D721Med (cell line): ENCODE measurements around the gene TBC1D23.

Source experiments
- DNase-seq: peaks from one replicate; pipeline ENCODE4 v3.0.0; 2011; ENCODE audit warnings: low spot score; ENCODE audit not compliant: insufficient read length
- FAIRE-seq: peaks from 2 replicates; lab custom pipeline; 2011; peaks lifted over from hg19 to GRCh38; lab: Jason Lieb, UNC
- CTCF ChIP-seq: IDR thresholded peaks from 2 replicates; pipeline ENCODE4 v1.5.1; 2012; ENCODE audit warnings: mild to moderate bottlenecking, control low read depth; ENCODE audit not compliant: insufficient read depth; ENCODE audit errors: missing control alignments

TBC1D23 gene

GRCh38 chr3:100359035-100359434 is 98.2 kb downstream of the TBC1D23 start:
- no peak for DNase-seq
- TF ChIP-seq CTCF: no peak
- FAIRE-seq: no peak

- DNase-seq: no peak
- no peak for FAIRE-seq
- no peak for TF ChIP-seq CTCF
Observed at GRCh38 chr3:100360757-100361496, 100.1 kb downstream of the TBC1D23 start.

GRCh38 chr3:100361897-100362296 is 101.1 kb downstream of the TBC1D23 start:
- FAIRE-seq: no peak
- TF ChIP-seq CTCF: no peak
- DNase-seq: no peak

- FAIRE-seq (no peak), DNase-seq (no peak)
- TF ChIP-seq CTCF: no peak
Observed at GRCh38 chr3:100364421-100364820, 103.6 kb downstream of the TBC1D23 start.

GRCh38 chr3:100366424-100366823 is 105.6 kb downstream of the TBC1D23 start:
- FAIRE-seq (no peak), DNase-seq (no peak)
- no peak for TF ChIP-seq CTCF

GRCh38 chr3:100368441-100368840 is 107.6 kb downstream of the TBC1D23 start:
- no peak for TF ChIP-seq CTCF
- FAIRE-seq (no peak), DNase-seq (no peak)

- no peak for DNase-seq
- FAIRE-seq: no peak
- TF ChIP-seq CTCF: no peak
Observed at GRCh38 chr3:100370756-100371155, 110.0 kb downstream of the TBC1D23 start.
